ENCODE measurements around the gene NUP98. TPM values are rescaled to one million over a fixed set of nuclear protein-coding genes. Genes with fewer than 3 reads are reported as not detected.

Gene NUP98
- total RNA-seq, 1 donor from 2014 or later: 94.8 TPM

DNA sequence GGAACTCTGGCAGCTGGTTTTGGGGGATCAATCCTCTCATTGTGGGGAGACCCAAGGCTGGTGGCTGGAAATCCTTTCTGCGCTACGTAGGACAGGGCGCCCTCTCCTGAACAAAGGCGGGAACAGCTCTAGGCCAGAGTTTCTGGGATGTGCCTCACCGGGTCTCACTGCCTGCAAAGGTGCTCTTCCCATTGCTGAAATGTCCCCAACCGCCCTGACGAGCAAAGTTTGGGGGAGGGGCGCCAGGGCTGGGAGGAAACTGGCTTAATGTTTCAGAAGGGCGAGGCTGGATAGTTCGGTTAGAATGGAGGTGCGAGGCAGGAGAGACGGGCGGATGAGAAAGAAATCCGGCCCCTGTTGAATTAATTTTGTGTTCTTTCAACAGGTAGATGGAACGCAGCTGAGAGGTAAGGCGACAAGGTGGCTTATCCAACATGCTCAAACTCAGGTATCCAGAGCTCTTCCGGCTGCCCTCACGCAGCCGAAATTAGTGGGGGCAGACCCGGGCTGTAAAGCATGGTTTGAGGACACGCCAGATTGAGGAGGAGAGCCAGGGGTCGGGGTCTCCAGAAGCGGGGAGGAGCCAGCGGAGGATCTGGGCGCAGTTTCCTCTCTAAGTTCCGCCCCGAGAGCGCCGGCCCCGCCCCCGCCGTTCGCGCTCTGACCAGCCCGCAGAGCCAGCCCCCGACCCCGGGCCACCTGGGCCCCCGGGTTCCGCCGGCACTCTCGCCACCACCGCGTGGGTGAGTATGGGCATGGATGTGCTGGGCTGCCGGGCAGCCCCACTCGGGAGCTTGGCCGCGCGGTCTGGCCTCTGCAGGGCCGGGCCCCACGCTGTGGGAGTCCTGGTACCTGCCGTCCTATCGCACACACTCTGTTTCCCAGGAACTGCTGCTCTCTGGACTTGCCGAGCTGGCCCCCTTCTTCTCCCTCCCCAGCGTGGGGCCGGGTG, 10.8 kb upstream of the NUP98 start, which contains the start of gene PGAP2:
TSS of gene PGAP2 (plus strand) at position 652 of the 952 bp plus-strand sequence. CDS start 2,700 bp downstream, outside the sequence.
- DNase-seq (ENCODE audit: low spot score): peak; percentile 91
- Mint-ChIP-seq H3K4me3 (peak within 1 kb of the TSS; percentile 98), H3K36me3 (no peaks in the 10 kb centered on the region), H3K27ac (no peak within 1 kb of the TSS), H3K27me3 (ENCODE audit: insufficient read depth, low read depth) (peaks cover 2% of the 10 kb centered on the region), H3K9me3 (no peaks in the 10 kb centered on the region), H3K4me1 (peaks cover 13% of the 10 kb centered on the region)
- Histone ChIP-seq H3K27me3 (no peaks in the 10 kb centered on the region), H2AFZ (replicated peaks) (peak within 1 kb of the TSS; percentile 95), H3K4me2 (peak within 1 kb of the TSS; percentile 95), H3K9ac (no peak within 1 kb of the TSS), H3K36me3 (no peaks in the 10 kb centered on the region), H4K20me1 (ENCODE audit: low read depth) (no peaks in the 10 kb centered on the region), H3K27ac (no peak within 1 kb of the TSS), H3F3A (ENCODE audit: low read depth) (peaks cover 5% of the 10 kb centered on the region), H3K4me3 (peak within 1 kb of the TSS; percentile 78), H3K9me3 (ENCODE audit: low read depth) (no peaks in the 10 kb centered on the region), H3K79me2 (ENCODE audit: low read depth) (no peaks in the 10 kb centered on the region), H3K4me1 (peaks cover 4% of the 10 kb centered on the region)
- no peak for TF ChIP-seq EZH2phosphoT487 (IDR thresholded peaks at IDR 0.05)
- no peak for TF ChIP-seq EZH2 (IDR thresholded peaks at IDR 0.05)
- TF ChIP-seq, protein P1, sequence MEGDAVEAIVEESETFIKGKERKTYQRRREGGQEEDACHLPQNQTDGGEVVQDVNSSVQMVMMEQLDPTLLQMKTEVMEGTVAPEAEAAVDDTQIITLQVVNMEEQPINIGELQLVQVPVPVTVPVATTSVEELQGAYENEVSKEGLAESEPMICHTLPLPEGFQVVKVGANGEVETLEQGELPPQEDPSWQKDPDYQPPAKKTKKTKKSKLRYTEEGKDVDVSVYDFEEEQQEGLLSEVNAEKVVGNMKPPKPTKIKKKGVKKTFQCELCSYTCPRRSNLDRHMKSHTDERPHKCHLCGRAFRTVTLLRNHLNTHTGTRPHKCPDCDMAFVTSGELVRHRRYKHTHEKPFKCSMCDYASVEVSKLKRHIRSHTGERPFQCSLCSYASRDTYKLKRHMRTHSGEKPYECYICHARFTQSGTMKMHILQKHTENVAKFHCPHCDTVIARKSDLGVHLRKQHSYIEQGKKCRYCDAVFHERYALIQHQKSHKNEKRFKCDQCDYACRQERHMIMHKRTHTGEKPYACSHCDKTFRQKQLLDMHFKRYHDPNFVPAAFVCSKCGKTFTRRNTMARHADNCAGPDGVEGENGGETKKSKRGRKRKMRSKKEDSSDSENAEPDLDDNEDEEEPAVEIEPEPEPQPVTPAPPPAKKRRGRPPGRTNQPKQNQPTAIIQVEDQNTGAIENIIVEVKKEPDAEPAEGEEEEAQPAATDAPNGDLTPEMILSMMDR (IDR thresholded peaks at IDR 0.05): peak; percentile 76

DNA sequence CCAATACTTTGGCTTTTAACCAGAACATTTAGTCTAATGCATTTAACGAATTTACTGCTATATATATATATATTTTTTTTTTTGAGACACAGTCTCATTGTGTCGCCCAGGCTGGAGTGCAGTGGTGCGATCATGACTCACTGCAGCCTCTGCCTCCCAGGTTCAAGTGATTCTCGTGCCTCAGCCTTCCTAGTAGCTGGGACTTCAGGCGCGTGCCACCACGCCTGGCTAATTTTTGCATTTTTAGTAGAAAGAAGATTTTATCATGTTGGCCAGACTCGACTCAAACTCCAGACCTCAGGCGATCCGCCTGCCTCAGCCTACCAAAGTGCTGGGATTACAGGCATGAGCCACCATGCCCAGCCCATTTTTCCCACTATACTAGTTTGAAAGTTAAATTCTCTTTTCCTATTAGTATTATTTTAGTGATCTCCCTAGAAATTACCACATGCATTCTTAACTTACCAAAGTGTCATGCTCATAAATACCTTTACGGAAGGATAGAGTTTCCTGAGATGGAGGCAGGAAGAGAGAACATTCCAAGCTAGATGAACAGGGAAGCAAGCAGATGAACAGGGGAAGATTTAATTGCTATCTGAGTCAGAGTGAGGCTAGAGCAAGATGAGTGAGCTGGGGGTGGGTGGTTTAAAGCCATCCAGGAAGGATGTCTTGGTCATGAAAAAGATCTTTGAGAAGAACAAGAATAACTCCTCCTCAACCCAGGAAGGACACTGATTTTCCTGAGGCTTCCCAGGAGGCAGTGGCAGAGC, 6.6 kb upstream of the NUP98 start:
- Mint-ChIP-seq H3K27me3 (ENCODE audit: insufficient read depth, low read depth) (peaks cover 2% of the 10 kb centered on the region), H3K4me3 (no peak overlapping the region), H3K9me3 (no peaks in the 10 kb centered on the region), H3K36me3 (no peaks in the 10 kb centered on the region), H3K4me1 (peaks cover 8% of the 10 kb centered on the region), H3K27ac (no peak overlapping the region)
- H3K79me2 ChIP-seq (ENCODE audit: low read depth): no peaks in the 10 kb centered on the region
- peaks cover 2% of the 10 kb centered on the region for H3K4me1 ChIP-seq
- no peak overlapping the region for H3K4me2 ChIP-seq
- H3K27me3 ChIP-seq: no peaks in the 10 kb centered on the region
- no peak overlapping the region for H3K9ac ChIP-seq
- H3F3A ChIP-seq (ENCODE audit: low read depth): peaks cover 10% of the 10 kb centered on the region
- no peak overlapping the region for H3K4me3 ChIP-seq
- no peaks in the 10 kb centered on the region for H3K9me3 ChIP-seq (ENCODE audit: low read depth)
- no peak overlapping the region for H3K27ac ChIP-seq
- TF ChIP-seq, protein P1 (IDR thresholded peaks at IDR 0.05): no peak
- TF ChIP-seq EZH2 (IDR thresholded peaks at IDR 0.05) (no peak), EZH2phosphoT487 (IDR thresholded peaks at IDR 0.05) (no peak)
- H3K36me3 ChIP-seq: no peaks in the 10 kb centered on the region
- no peak overlapping the region for H2AFZ ChIP-seq (replicated peaks)
- no peaks in the 10 kb centered on the region for H4K20me1 ChIP-seq (ENCODE audit: low read depth)
- DNase-seq (ENCODE audit: low spot score): no peak

DNA sequence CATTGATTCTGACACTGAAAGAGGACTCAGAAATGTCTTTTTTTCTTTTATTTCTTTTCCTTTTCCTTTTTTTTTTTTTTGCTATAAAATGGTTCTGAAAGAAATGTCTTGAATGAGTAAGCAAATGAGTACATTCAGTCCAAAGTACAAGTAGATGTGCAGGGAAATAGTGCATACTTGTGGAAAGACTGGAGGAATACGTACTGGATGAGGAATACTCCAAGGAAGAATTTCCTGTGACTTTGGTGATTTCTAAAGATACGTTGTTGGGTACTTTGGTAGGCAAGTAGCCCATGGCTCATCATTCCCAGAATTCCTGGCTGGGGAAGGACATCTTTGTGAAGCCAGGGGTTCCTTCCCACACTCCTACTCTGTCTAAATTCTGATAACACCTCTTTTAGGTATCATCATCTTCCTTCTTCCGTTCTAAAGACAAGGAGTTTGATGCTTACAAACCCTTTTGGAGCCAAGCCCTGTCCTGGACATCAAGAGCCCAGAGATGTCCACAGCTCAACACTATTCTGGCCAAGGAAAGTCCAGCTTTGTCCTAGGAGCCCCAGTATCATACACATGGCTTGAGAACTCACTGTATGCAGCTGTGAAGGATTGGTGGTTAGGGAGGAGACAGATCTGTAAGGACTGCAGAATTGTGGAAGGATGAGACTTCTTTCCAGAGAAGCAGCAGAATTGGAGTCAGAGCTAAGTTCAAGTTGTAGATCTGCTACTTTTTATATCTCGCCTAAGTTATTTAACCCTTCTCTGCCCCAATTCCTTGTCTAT, 4.8 kb upstream of the NUP98 start:
- peaks cover 16% of the 10 kb centered on the region for H3F3A ChIP-seq (ENCODE audit: low read depth)
- no peaks in the 10 kb centered on the region for H3K27me3 ChIP-seq
- Mint-ChIP-seq H3K27ac (peak overlapping the region; percentile 59), H3K4me3 (no peak overlapping the region), H3K9me3 (no peaks in the 10 kb centered on the region), H3K4me1 (peaks cover 6% of the 10 kb centered on the region), H3K36me3 (no peaks in the 10 kb centered on the region), H3K27me3 (ENCODE audit: insufficient read depth, low read depth) (peaks cover 5% of the 10 kb centered on the region)
- no peaks in the 10 kb centered on the region for H3K36me3 ChIP-seq
- no peak overlapping the region for H3K4me2 ChIP-seq
- H3K4me3 ChIP-seq: no peak overlapping the region
- TF ChIP-seq EZH2 (IDR thresholded peaks at IDR 0.05) (no peak), EZH2phosphoT487 (IDR thresholded peaks at IDR 0.05) (no peak)
- TF ChIP-seq, protein P1 (IDR thresholded peaks at IDR 0.05): no peak
- H3K4me1 ChIP-seq: no peaks in the 10 kb centered on the region
- peaks cover under 1% of the 10 kb centered on the region for H4K20me1 ChIP-seq (ENCODE audit: low read depth)
- H3K27ac ChIP-seq: no peak overlapping the region
- no peak overlapping the region for H3K9ac ChIP-seq
- H3K79me2 ChIP-seq (ENCODE audit: low read depth): peaks cover under 1% of the 10 kb centered on the region
- DNase-seq (ENCODE audit: low spot score): no peak
- no peaks in the 10 kb centered on the region for H3K9me3 ChIP-seq (ENCODE audit: low read depth)
- no peak overlapping the region for H2AFZ ChIP-seq (replicated peaks)
